OCI-LY1 (cell line): Measurements from ENCODE around the gene TMEM184B.
"Not testable (repeated sequence)": the region's sequence is repeated elsewhere in the genome, so short reads cannot be mapped to it uniquely, and the experiment has no call there.

Experiments
- H2AFZ ChIP-seq: fragments of 200-600 bp; sonication (generic), shearing (Covaris generic); 2 replicates; pipeline ENCODE4 v1.6.0; 2014; ENCODE audit warnings: antibody characterized with exemption, mild to moderate bottlenecking, low read length
- H3F3A ChIP-seq: fragments of 200-600 bp; sonication (generic), shearing (Covaris generic); 2 replicates; pipeline ENCODE4 v1.6.0; 2014; ENCODE audit warnings: mild to moderate bottlenecking, antibody characterized with exemption, low read length, moderate library complexity; ENCODE audit not compliant: insufficient read depth
- H3K27ac ChIP-seq: fragments of 200-600 bp; sonication (generic); 2 replicates; pipeline ENCODE4 v1.5.1; 2014; ENCODE audit warnings: low read length, mixed run types, mild to moderate bottlenecking, low read depth; ENCODE audit not compliant: poor library complexity, severe bottlenecking
- H3K27me3 ChIP-seq: fragments of 200-600 bp; sonication (generic); 2 replicates; pipeline ENCODE4 v1.6.0; 2014; ENCODE audit warnings: antibody characterized with exemption, mild to moderate bottlenecking, low read length, moderate library complexity; ENCODE audit not compliant: insufficient read depth
- H3K36me3 ChIP-seq: fragments of 200-600 bp; sonication (generic); 2 replicates; pipeline ENCODE4 v1.6.1; 2014; ENCODE audit warnings: mild to moderate bottlenecking, antibody characterized with exemption, low read length, moderate library complexity, mixed read lengths; ENCODE audit not compliant: insufficient read depth
- H3K4me1 ChIP-seq: fragments of 200-600 bp; sonication (generic); 2 replicates; pipeline ENCODE4 v1.5.1; 2014; ENCODE audit warnings: mild to moderate bottlenecking, low read length, moderate library complexity; ENCODE audit not compliant: insufficient read depth, severe bottlenecking
- H3K4me2 ChIP-seq: fragments of 200-600 bp; sonication (generic), shearing (Covaris generic); 2 replicates; pipeline ENCODE4 v1.6.1; 2014; ENCODE audit warnings: low read length
- H3K4me3 ChIP-seq: fragments of 200-600 bp; sonication (generic); 2 replicates; pipeline ENCODE4 v1.5.1; 2014; ENCODE audit warnings: low read length, low read depth, mild to moderate bottlenecking, mixed read lengths; ENCODE audit not compliant: poor library complexity, severe bottlenecking
- H3K79me2 ChIP-seq: fragments of 200-600 bp; shearing (Covaris generic); 2 replicates; pipeline ENCODE4 v1.6.1; 2016; ENCODE audit warnings: mixed run types, low read length, mixed read lengths; ENCODE audit not compliant: insufficient read depth
- H3K9ac ChIP-seq: fragments of 200-600 bp; sonication (generic), shearing (Covaris generic); 2 replicates; pipeline ENCODE4 v1.6.1; 2014; ENCODE audit warnings: mild to moderate bottlenecking, low read length, mixed read lengths
- H3K9me2 ChIP-seq: fragments of 200-600 bp; sonication (generic), shearing (Covaris generic); 2 replicates; pipeline ENCODE4 v1.6.1; 2014; ENCODE audit warnings: low read depth, mild to moderate bottlenecking, low read length, mixed read lengths
- H3K9me3 ChIP-seq: fragments of 200-600 bp; shearing (Covaris generic); 2 replicates; pipeline ENCODE4 v1.6.1; 2014; ENCODE audit warnings: low read length, mixed read lengths
- H4K20me1 ChIP-seq: fragments of 200-600 bp; sonication (generic), shearing (Covaris generic); 2 replicates; pipeline ENCODE4 v1.6.0; 2016; ENCODE audit warnings: mild to moderate bottlenecking, low read length; ENCODE audit not compliant: insufficient read depth
- CTCF ChIP-seq: fragments of 200-600 bp; sonication (generic), shearing (Covaris generic); IDR thresholded peaks from 2 replicates; pipeline ENCODE4 v1.5.1; 2017; ENCODE audit warnings: mild to moderate bottlenecking, antibody characterized with exemption, low read length, moderate library complexity, mixed read lengths
- EZH2 ChIP-seq: fragments of 200-600 bp; sonication (generic), shearing (Covaris generic); IDR thresholded peaks from 2 replicates; pipeline ENCODE4 v1.8.0; 2017; ENCODE audit warnings: borderline replicate concordance, mixed run types, mild to moderate bottlenecking, antibody characterized with exemption, low read length, moderate library complexity, mixed read lengths

TMEM184B gene

GRCh38 chr22:38238519-38239071, 34.2 kb downstream of the TMEM184B start:
- H2AFZ ChIP-seq = no peak overlapping the region
- H3K9me2 ChIP-seq = no peaks in the 10 kb centered on the region
- no peaks in the 10 kb centered on the region for H4K20me1 ChIP-seq
- no peaks in the 10 kb centered on the region for H3K79me2 ChIP-seq
- no peak overlapping the region for H3K27ac ChIP-seq
- no peak overlapping the region for H3K9ac ChIP-seq
- H3K4me3 ChIP-seq = no peak overlapping the region
- no peaks in the 10 kb centered on the region for H3F3A ChIP-seq
- no peak for TF ChIP-seq CTCF
- no peak overlapping the region for H3K4me2 ChIP-seq
- H3K9me3 ChIP-seq = no peaks in the 10 kb centered on the region
- H3K4me1 ChIP-seq = no peaks in the 10 kb centered on the region
- no peaks in the 10 kb centered on the region for H3K27me3 ChIP-seq
- H3K36me3 ChIP-seq = no peaks in the 10 kb centered on the region; the same call in 1 of the 2 replicates

DNA sequence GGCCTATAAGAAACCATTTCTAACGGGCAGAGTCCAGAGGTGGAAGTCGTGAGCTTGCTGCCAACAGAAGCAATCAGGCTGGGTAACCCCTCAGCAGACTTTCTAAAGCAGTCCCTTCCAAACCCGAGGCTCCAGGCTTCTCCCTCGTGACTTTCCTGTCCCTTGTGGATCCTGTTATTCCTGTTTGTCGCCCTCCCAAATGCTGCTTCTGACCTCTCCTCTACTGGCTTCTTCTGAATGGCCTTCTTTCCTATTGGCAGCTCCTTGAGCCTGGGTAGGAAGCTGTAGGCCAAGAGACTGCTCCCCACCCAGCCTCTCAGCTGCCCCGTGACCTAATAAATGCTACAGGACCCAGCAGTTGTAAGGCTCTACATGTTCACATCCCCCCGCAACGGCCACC, 36.0 kb downstream of the TMEM184B start:
- no peaks in the 10 kb centered on the region for H3K9me3 ChIP-seq
- H3K27ac ChIP-seq = no peak overlapping the region
- no peaks in the 10 kb centered on the region for H3K9me2 ChIP-seq
- no peak overlapping the region for H3K4me2 ChIP-seq
- H2AFZ ChIP-seq = no peak overlapping the region
- H3K27me3 ChIP-seq = no peaks in the 10 kb centered on the region
- no peaks in the 10 kb centered on the region for H3K4me1 ChIP-seq
- no peak overlapping the region for H3K9ac ChIP-seq
- TF ChIP-seq EZH2 = no peak
- no peak for TF ChIP-seq CTCF
- no peaks in the 10 kb centered on the region for H3F3A ChIP-seq
- H3K79me2 ChIP-seq = no peaks in the 10 kb centered on the region
- H3K36me3 ChIP-seq = no peaks in the 10 kb centered on the region; the same call in 1 of the 2 replicates
- no peaks in the 10 kb centered on the region for H4K20me1 ChIP-seq
- no peak overlapping the region for H3K4me3 ChIP-seq

- Histone ChIP-seq H3K79me2 (no peaks in the 10 kb centered on the region), H3K4me2 (no peak overlapping the region), H3K9me3 (no peaks in the 10 kb centered on the region), H3K4me1 (no peaks in the 10 kb centered on the region), H3K9me2 (no peaks in the 10 kb centered on the region), H3K27ac (no peak overlapping the region), H4K20me1 (no peaks in the 10 kb centered on the region), H3K9ac (no peak overlapping the region), H3K36me3 (no peaks in the 10 kb centered on the region; the same call in 1 of the 2 replicates), H2AFZ (no peak overlapping the region), H3F3A (no peaks in the 10 kb centered on the region), H3K4me3 (no peak overlapping the region), H3K27me3 (no peaks in the 10 kb centered on the region)
- TF ChIP-seq EZH2 (no peak), CTCF (no peak)
Measured at GRCh38 chr22:38235240-38235850, 37.5 kb downstream of the TMEM184B start.

GRCh38 chr22:38233856-38234255, 39.0 kb downstream of the TMEM184B start:
- H3K27ac ChIP-seq, H3F3A ChIP-seq, H4K20me1 ChIP-seq, H3K36me3 ChIP-seq, H3K4me3 ChIP-seq, H3K79me2 ChIP-seq, H3K4me1 ChIP-seq, H3K4me2 ChIP-seq, H2AFZ ChIP-seq, H3K9me2 ChIP-seq, H3K9me3 ChIP-seq, H3K27me3 ChIP-seq, H3K9ac ChIP-seq: not testable (repeated sequence)
